HUES64 (cell line): ENCODE results near the gene GNAL.

Source experiments
- H3K27ac ChIP-seq: 2 replicates; pipeline ENCODE4 v1.7.0; 2013; ENCODE audit warnings: low read depth, low read length, inconsistent platforms
- H3K27me3 ChIP-seq: 2 replicates; pipeline ENCODE4 v1.6.1; 2013; ENCODE audit warnings: mild to moderate bottlenecking, low read length; ENCODE audit not compliant: insufficient read depth
- H3K36me3 ChIP-seq: 2 replicates; pipeline ENCODE4 v1.6.1; 2013; ENCODE audit warnings: mild to moderate bottlenecking, low read length; ENCODE audit not compliant: insufficient read depth
- H3K4me1 ChIP-seq: 2 replicates; pipeline ENCODE4 v1.6.1; 2013; ENCODE audit warnings: mild to moderate bottlenecking, low read length, moderate library complexity; ENCODE audit not compliant: insufficient read depth
- H3K4me3 ChIP-seq: 2 replicates; pipeline ENCODE4 v1.5.1; 2013; ENCODE audit warnings: mild to moderate bottlenecking, low read length, moderate library complexity
- H3K9ac ChIP-seq: 2 replicates; pipeline ENCODE4 v1.6.1; 2013; ENCODE audit warnings: mild to moderate bottlenecking, low read depth, low read length
- H3K9me3 ChIP-seq: 2 replicates; pipeline ENCODE4 v1.6.1; 2013; ENCODE audit warnings: low read depth, low read length; ENCODE audit not compliant: insufficient read depth
- WGBS: fragments of 150-250, 120-280 bp; methylation state at CpG from one replicate; pipeline ENCODE4 v1.1.7; 2013; ENCODE audit warnings: missing lambda C conversion rate; 5-methylcytosine and 5-hydroxymethylcytosine counted together

The GNAL gene

DNA sequence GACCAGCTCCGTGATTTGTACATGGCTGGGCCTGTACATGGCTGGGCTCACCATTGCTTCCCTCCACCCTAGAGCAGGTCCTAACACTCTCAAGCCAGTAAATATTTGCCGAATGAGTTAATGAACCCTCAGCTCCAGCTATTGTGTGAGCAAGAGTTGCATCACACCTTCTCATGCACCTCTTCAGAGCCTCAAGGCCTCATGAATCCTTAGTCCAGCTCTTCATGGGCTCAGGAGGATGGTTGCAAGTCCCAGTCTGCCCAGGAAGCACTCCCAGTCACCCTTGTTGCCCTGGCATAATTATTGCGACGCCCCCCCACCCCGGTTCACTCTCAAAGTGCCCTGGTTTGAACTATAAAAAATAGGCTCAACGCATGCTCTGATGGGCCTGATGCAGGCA lies 30.1 kb upstream of the GNAL start:
- WGBS = 92% methylated on average over 6 of the region's 6 CpGs
- H3K36me3 ChIP-seq = no peaks in the 10 kb centered on the region
- no peak overlapping the region for H3K27ac ChIP-seq
- H3K27me3 ChIP-seq = peaks cover 11% of the 10 kb centered on the region
- no peaks in the 10 kb centered on the region; the same call in 1 of the 2 replicates for H3K4me1 ChIP-seq
- H3K9ac ChIP-seq = no peak overlapping the region
- no peak overlapping the region for H3K4me3 ChIP-seq
- H3K9me3 ChIP-seq = no peaks in the 10 kb centered on the region; the same call in 1 of the 2 replicates

DNA sequence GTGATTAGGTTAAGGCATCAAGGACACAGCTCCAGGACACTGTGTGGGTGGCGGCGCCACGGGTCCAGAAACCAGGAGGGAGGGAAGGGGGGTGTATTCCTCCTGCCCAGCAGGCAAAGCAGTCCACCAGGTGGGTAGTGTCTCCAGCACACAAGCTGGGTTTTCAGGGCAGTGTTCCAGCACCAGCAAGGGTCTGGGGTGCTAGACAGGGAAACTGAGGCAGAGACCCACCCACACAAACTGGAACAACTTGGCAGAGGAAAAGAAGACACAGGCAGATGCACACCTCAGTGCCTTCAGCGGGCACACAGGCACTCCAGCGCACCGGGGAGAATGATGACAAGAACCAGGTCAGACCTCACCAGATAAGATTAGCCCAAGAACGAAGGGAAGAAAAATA lies 28.4 kb upstream of the GNAL start:
- Histone ChIP-seq H3K4me1 (no peaks in the 10 kb centered on the region), H3K9ac (no peak overlapping the region), H3K4me3 (no peak overlapping the region), H3K27ac (no peak overlapping the region), H3K9me3 (no peaks in the 10 kb centered on the region; the same call in 1 of the 2 replicates), H3K27me3 (no peaks in the 10 kb centered on the region), H3K36me3 (no peaks in the 10 kb centered on the region)
- WGBS = 98% methylated on average over 7 of the region's 7 CpGs

DNA sequence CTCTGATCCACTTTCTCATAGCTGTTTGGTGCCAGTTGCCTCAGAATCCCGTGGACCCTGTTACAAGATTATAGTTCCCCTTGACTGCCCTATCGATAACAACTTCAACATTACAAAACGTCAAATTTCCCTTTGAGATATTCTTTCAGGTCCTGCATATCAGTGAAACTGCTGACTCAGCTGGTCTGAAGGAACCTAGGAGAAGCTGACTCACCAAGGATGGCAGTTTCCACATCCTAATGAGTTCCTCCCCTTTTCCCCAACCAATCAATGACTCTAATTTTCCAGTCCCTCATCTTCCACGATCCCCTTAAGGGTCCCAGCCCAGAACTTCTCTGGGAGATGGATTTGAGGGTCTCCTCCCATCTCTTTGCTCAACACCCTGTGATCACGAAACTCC lies 27.6 kb upstream of the GNAL start:
- Histone ChIP-seq H3K4me1 (0 out of 2 replicates have a peak, but pooled peaks cover 2% of the 10 kb centered on the region), H3K27me3 (no peaks in the 10 kb centered on the region), H3K36me3 (no peaks in the 10 kb centered on the region), H3K27ac (no peak overlapping the region), H3K9me3 (no peaks in the 10 kb centered on the region; the same call in 1 of the 2 replicates), H3K9ac (no peak overlapping the region), H3K4me3 (no peak overlapping the region)
- 89% methylated on average over 5 of the region's 5 CpGs for WGBS

DNA sequence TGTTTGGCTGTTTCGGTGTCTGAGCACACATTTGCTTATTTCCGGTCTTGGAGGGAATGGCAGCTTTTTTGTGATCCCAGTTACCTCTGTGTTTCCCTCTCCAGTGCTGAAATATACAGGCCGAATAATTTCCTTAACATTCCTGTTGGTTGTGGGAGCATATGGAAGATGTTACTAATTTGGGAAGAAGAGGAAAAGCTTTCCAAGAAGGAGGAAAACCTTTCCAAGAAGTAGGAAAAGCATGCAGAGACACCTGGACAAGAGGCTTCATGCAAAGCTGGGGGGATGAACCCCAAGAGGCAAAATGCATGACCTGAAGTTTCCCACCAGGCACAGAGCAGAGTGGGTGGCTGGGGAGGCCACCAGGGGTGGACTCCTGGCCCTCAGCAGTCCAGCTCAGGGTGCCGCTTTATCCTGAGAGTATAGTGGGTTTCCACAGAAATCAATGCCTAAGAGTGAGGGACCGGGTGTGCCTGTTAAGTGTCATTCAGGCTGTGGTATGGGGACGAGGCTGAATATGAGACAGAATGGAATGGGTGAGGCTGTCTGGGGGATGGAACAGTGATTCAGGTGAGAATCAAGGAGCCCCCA lies 25.5 kb upstream of the GNAL start:
- Histone ChIP-seq H3K4me1 (peaks cover 7% of the 10 kb centered on the region), H3K27me3 (no peaks in the 10 kb centered on the region), H3K9ac (no peak overlapping the region), H3K36me3 (no peaks in the 10 kb centered on the region), H3K27ac (no peak overlapping the region), H3K4me3 (no peak overlapping the region), H3K9me3 (no peaks in the 10 kb centered on the region; the same call in 1 of the 2 replicates)
- 95% methylated on average over 6 of the region's 6 CpGs for WGBS

DNA sequence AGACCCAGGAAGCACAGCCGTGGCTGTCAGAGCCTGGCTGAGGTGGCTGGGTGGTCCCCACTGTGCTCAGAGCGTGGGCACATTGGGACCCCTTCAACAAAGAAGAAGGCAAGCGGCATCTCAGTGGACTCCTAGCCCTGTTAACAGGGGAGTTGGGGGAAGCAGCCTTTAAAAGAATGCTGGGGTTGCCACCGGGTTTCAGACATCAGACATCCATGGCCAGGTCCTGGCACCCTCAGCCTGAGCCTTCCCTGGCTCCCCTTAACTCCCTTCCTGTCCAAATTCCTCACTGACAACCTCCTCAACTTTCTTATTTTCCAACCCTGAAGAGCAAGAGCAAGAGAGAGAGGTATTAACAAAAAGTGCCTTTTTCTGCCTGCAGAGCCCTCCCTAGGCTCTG lies 24.8 kb upstream of the GNAL start:
- Histone ChIP-seq H3K27ac (no peak overlapping the region), H3K9me3 (no peaks in the 10 kb centered on the region; the same call in 1 of the 2 replicates), H3K9ac (no peak overlapping the region), H3K4me1 (peaks cover 15% of the 10 kb centered on the region), H3K4me3 (no peak overlapping the region), H3K36me3 (no peaks in the 10 kb centered on the region), H3K27me3 (0 out of 2 replicates have a peak, but pooled peaks cover under 1% of the 10 kb centered on the region)
- WGBS = 91% methylated on average over 4 of the region's 4 CpGs

DNA sequence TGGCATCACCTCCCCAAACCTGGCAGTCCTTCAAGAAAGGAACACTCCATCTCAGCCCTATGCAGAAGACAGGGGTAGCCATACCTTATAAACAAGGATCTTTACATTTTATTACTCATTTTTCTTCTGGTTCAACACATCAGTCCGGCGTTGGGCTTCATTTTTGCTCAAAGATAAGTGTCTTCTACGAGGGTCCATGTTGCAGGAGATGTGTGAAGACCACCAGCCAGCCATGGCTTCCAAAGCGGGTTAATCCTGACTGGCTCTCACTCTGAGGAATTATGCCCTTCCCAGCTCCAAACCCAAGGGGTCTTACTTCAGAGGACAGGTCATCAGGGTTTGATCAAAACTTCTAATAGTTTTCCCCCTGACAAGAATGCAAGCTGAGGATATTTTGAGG lies 23.9 kb upstream of the GNAL start:
- H3K36me3 ChIP-seq = no peaks in the 10 kb centered on the region
- H3K4me1 ChIP-seq = peaks cover 16% of the 10 kb centered on the region
- H3K9ac ChIP-seq = no peak overlapping the region
- H3K27me3 ChIP-seq = peaks cover 7% of the 10 kb centered on the region; the same call in 1 of the 2 replicates
- H3K4me3 ChIP-seq = no peak overlapping the region
- no peaks in the 10 kb centered on the region; the same call in 1 of the 2 replicates for H3K9me3 ChIP-seq
- no peak overlapping the region for H3K27ac ChIP-seq
- WGBS = 88% methylated on average over 4 of the region's 4 CpGs

DNA sequence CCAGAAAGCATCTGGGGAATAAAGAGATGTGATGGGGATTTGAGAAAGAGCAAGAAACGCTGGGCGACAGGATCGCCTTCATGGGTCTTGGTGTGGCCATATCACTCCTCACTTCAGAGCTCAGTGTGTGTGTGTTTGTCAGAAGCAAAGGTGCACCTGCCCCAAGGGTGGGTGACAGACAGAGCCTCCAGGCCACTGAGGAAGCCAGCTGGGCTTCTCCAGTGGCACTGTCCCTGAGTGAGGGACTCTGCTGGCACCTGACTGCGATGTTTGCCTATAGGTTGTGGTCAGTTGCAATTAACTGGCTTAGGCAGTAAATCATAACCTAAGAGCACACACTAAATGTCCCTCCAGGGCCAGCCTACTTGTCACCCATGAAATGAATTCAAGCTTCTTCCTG lies 23.5 kb upstream of the GNAL start:
- Histone ChIP-seq H3K27ac (no peak overlapping the region), H3K9ac (no peak overlapping the region), H3K4me1 (peaks cover 16% of the 10 kb centered on the region), H3K9me3 (no peaks in the 10 kb centered on the region; the same call in 1 of the 2 replicates), H3K36me3 (no peaks in the 10 kb centered on the region), H3K27me3 (peaks cover 7% of the 10 kb centered on the region; the same call in 1 of the 2 replicates), H3K4me3 (no peak overlapping the region)
- 76% methylated on average over 4 of the region's 4 CpGs for WGBS

DNA sequence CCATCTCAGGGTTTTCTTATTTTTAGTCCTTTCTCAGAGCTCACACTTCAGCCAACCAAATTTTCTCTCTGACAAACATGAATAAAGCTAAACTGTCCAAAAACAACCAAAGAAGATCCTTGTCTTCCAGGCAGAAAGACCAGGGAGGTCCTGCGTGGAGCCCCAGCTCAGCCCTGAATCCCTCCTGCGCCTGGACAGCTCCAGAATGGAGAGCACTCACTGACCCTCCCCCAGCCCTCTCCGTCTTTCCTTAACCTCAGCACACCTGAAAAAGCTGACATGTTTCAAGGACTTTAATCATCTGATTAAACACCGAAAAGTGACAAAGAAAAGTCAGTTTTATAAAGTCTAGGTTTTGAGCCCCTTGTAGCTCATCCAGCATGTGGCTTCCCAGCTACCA lies 22.9 kb upstream of the GNAL start:
- Histone ChIP-seq H3K4me1 (peaks cover 16% of the 10 kb centered on the region), H3K36me3 (no peaks in the 10 kb centered on the region), H3K4me3 (no peak overlapping the region), H3K9me3 (no peaks in the 10 kb centered on the region; the same call in 1 of the 2 replicates), H3K9ac (no peak overlapping the region), H3K27ac (no peak overlapping the region), H3K27me3 (peaks cover 7% of the 10 kb centered on the region; the same call in 1 of the 2 replicates)
- WGBS = 62% methylated on average over 4 of the region's 4 CpGs

DNA sequence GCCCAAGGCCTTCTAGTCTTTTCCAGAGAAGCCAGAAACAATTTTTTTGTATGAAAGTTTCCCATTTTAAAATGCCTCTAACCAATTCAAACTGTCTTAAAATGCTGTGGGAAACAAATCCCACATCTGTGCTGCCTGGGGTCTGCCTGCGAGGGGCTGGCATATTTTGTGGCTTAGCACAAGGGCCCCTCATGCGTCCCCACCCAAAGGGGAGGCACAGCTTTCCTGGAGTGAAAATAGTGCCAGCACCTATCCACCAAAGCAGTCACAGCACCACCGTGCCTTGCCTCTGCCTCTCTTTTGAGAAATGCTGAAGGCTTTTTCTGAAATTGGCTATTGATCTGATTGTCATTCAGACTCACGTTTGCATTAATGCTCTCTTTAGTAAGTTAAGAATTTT lies 22.2 kb upstream of the GNAL start:
- no peak overlapping the region for H3K27ac ChIP-seq
- H3K27me3 ChIP-seq = peaks cover 7% of the 10 kb centered on the region; the same call in 1 of the 2 replicates
- H3K4me1 ChIP-seq = peaks cover 16% of the 10 kb centered on the region
- no peak overlapping the region for H3K9ac ChIP-seq
- H3K36me3 ChIP-seq = no peaks in the 10 kb centered on the region
- WGBS = 84% methylated on average over 4 of the region's 4 CpGs
- H3K4me3 ChIP-seq = no peak overlapping the region
- no peaks in the 10 kb centered on the region for H3K9me3 ChIP-seq

DNA sequence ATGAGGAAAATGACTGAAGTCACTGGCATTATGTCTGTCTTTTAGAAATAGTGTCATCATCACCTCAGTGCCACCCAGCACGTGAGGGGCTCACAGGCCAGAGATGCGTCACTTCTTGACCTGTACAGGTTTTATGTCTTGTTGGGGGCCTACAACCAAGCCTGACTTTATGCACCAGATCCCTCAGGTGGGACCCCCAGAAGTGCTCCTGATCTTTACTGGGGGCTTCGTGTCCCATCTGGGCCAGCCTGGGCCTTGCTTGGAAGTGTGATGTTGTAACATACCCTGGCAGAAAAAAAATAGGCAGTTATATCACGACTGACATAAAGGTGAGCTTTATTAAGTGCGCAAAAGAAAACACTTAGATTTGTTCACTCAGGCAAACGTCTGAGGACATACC lies 21.5 kb upstream of the GNAL start:
- peaks cover 7% of the 10 kb centered on the region; the same call in 1 of the 2 replicates for H3K27me3 ChIP-seq

DNA sequence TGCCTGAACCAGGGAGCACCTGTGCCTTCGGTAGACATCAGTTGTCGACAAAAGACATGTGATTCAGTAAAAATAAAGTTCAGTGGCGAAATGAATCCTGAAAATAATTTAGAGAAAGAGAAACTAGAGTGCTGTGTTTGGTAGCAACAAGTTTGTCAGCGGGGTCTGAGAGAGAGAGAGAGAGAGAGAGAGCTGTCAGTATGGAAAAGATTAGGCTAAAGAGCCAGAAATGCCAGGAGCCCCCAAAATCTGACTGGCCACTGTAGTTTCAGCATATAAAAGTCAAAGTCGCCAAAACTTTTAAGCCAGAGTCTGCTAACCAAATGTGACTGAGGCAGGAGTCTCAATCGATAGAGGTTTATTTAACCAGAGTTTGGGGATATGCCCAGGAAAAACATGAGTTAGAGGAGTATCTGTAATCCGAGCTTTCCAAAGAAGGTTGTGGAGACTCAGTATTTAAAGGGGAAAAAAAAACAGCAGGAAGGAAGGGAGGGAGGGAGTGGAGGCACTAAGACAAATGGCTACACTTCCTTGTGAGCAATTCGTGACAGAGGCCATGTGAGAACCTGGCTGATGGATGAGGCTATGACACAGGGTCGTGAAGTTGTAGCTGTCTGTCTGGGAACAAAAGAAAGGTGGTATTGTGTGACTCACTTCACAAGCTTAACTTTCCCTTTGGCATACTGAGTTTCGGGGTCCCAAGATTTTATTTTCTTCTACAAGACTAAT lies 20.5 kb upstream of the GNAL start:
- peaks cover 16% of the 10 kb centered on the region for H3K4me1 ChIP-seq
- H3K36me3 ChIP-seq = no peaks in the 10 kb centered on the region
- H3K27ac ChIP-seq = no peak overlapping the region
- H3K27me3 ChIP-seq = peaks cover 7% of the 10 kb centered on the region; the same call in 1 of the 2 replicates
- H3K9me3 ChIP-seq = no peaks in the 10 kb centered on the region
- WGBS = 75% methylated on average over 10 of the region's 10 CpGs
- no peak overlapping the region for H3K9ac ChIP-seq
- H3K4me3 ChIP-seq = no peak overlapping the region

More for the DNA sequence above, 21.5 kb upstream of the GNAL start:
- H3K4me1 ChIP-seq = peaks cover 16% of the 10 kb centered on the region
- H3K36me3 ChIP-seq = no peaks in the 10 kb centered on the region
- H3K9me3 ChIP-seq = no peaks in the 10 kb centered on the region
- no peak overlapping the region for H3K27ac ChIP-seq
- H3K9ac ChIP-seq = no peak overlapping the region
- WGBS = 93% methylated on average over 6 of the region's 6 CpGs
- H3K4me3 ChIP-seq = no peak overlapping the region
